ENCODE data around the gene EEF1AKMT4.

The EEF1AKMT4 gene

GRCh38 chr3:184249412-184250166 lies at the start of gene EEF1AKMT4:
TSS of gene EEF1AKMT4 (plus strand) at chr3:184249672. CDS start at chr3:184249695, 23 bp downstream.
- Histone ChIP-seq H3K27me3 (no peaks in the 10 kb centered on the region), H3K4me3 (ENCODE audit: low read depth in 1 of 2, low read length in 1 of 2) (peak within 1 kb of the TSS; percentile 60 to 71), H3K9me3 (no peaks in the 10 kb centered on the region), H3K36me3 (peaks cover 11% of the 10 kb centered on the region), H3K4me1 (ENCODE audit: control insufficient read depth in 1 of 2, insufficient read depth in 1 of 2, low read depth in 1 of 2, low read length in 1 of 2) (peaks cover 21 to 24% of the 10 kb centered on the region in 2 experiments), H3K27ac (peak within 1 kb of the TSS; percentile 66)
- peak; percentile 86 for TF ChIP-seq CTCF (IDR thresholded peaks at IDR 0.05)

DNA sequence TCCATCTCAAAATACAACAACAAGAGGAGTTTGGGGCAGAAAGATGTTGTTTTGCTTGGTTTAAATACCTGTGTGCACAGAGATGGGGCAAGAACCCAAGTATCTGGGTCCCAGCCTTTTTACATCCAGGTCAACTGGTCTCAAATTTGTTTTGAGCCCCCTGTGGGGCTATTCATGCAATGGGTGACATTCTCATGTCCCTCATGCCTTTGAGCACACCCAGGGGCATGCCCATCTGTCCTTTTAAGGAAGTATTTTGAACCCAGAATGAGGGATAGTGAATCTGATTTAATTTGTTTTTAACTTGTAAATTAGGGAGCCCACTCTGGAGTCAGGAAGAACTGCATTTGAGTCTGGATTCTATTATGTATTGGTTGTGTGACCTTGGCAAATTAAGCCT lies 48.6 kb upstream of the EEF1AKMT4 start:
- H3K27me3 ChIP-seq, result peaks cover 17% of the 10 kb centered on the region
- H3K4me3 ChIP-seq (ENCODE audit: low read depth in 1 of 2, low read length in 1 of 2), result no peak overlapping the region

GRCh38 chr3:184203526-184203925 lies 45.9 kb upstream of the EEF1AKMT4 start:
- H3K4me3 ChIP-seq (ENCODE audit: low read depth in 1 of 2, low read length in 1 of 2), result no peak overlapping the region
- peaks cover 37% of the 10 kb centered on the region for H3K27me3 ChIP-seq
- H3K4me1 ChIP-seq (ENCODE audit: control insufficient read depth in 1 of 2, insufficient read depth in 1 of 2, low read depth in 1 of 2, low read length in 1 of 2), result no peaks in the 10 kb centered on the region
- no peak for TF ChIP-seq CTCF (IDR thresholded peaks at IDR 0.05)
- H3K9me3 ChIP-seq, result no peaks in the 10 kb centered on the region
- H3K27ac ChIP-seq, result no peak overlapping the region
- no peaks in the 10 kb centered on the region for H3K36me3 ChIP-seq

More for the DNA sequence above, 48.6 kb upstream of the EEF1AKMT4 start:
- H3K9me3 ChIP-seq, result no peaks in the 10 kb centered on the region
- H3K4me1 ChIP-seq (ENCODE audit: control insufficient read depth in 1 of 2, insufficient read depth in 1 of 2, low read depth in 1 of 2, low read length in 1 of 2), result no peaks in the 10 kb centered on the region
- no peak for TF ChIP-seq CTCF (IDR thresholded peaks at IDR 0.05)
- no peak overlapping the region for H3K27ac ChIP-seq
- peaks cover 9% of the 10 kb centered on the region for H3K36me3 ChIP-seq

- H3K27me3 ChIP-seq, result peaks cover 63% of the 10 kb centered on the region
- H3K4me3 ChIP-seq (ENCODE audit: low read depth in 1 of 2, low read length in 1 of 2), result no peak overlapping the region
- no peak overlapping the region for H3K27ac ChIP-seq
- no peaks in the 10 kb centered on the region for H3K36me3 ChIP-seq
- no peaks in the 10 kb centered on the region for H3K9me3 ChIP-seq
- TF ChIP-seq CTCF (IDR thresholded peaks at IDR 0.05), result no peak
- no peaks in the 10 kb centered on the region for H3K4me1 ChIP-seq (ENCODE audit: control insufficient read depth in 1 of 2, insufficient read depth in 1 of 2, low read depth in 1 of 2, low read length in 1 of 2)
Observed at GRCh38 chr3:184209146-184209923, 40.1 kb upstream of the EEF1AKMT4 start.

- H3K36me3 ChIP-seq, result no peaks in the 10 kb centered on the region
- no peak overlapping the region for H3K4me3 ChIP-seq (ENCODE audit: low read depth in 1 of 2, low read length in 1 of 2)
- TF ChIP-seq CTCF (IDR thresholded peaks at IDR 0.05), result no peak
- no peaks in the 10 kb centered on the region for H3K4me1 ChIP-seq (ENCODE audit: control insufficient read depth in 1 of 2, insufficient read depth in 1 of 2, low read depth in 1 of 2, low read length in 1 of 2)
- no peaks in the 10 kb centered on the region for H3K9me3 ChIP-seq
- H3K27me3 ChIP-seq, result peaks cover 66% of the 10 kb centered on the region
- no peak overlapping the region for H3K27ac ChIP-seq
Observed at GRCh38 chr3:184211297-184211696, 38.2 kb upstream of the EEF1AKMT4 start.

Data from neutrophil (primary cell).